OCI-LY3 (cell line): ENCODE data around the gene EIF6.

Source experiments
- CTCF ChIP-seq: fragments of 200-600, 300-600 bp; sonication (generic); IDR thresholded peaks from 2 replicates; pipeline ENCODE4 v1.5.1; 2014; ENCODE audit warnings: antibody characterized with exemption, low read length, low read depth
- EZH2phosphoT487 ChIP-seq: fragments of 200-600 bp; shearing (Covaris generic); IDR thresholded peaks from 2 replicates; pipeline ENCODE4 v1.6.1; 2018; ENCODE audit warnings: antibody characterized with exemption, mixed run types, low read depth

GRCh38 chr20:35279533-35280174, 4.9 kb downstream of the EIF6 start:
- TF ChIP-seq CTCF: no peak
- TF ChIP-seq EZH2phosphoT487: no peak
